HepG2 (cell line): ENCODE results near the gene ATP11A.

Source experiments
- CTCF ChIP-seq: sonication (generic); formaldehyde crosslinking; IDR thresholded peaks from 2 replicates; pipeline ENCODE4 v1.5.0; 2020; ENCODE audit warnings: mild to moderate bottlenecking, missing genetic modification reagents, moderate library complexity
- EP300 ChIP-seq, 3 experiments: sonication (generic) in 1 of 3; formaldehyde crosslinking in 1 of 3; IDR thresholded peaks; 2 replicates each; pipeline versions ENCODE4 v1.5.1 to v1.6.1; 2011 to 2020; ENCODE audit warnings: low read depth in 2 of 3, low read length in 2 of 3, borderline replicate concordance in 1 of 3, improper control_type of control experiment in 1 of 3, mild to moderate bottlenecking in 1 of 3, missing genetic modification reagents in 1 of 3, moderate library complexity in 1 of 3
- MAZ ChIP-seq, 2 experiments: sonication (generic) in 1 of 2; formaldehyde crosslinking in 1 of 2; IDR thresholded peaks; 2 replicates each; pipeline versions ENCODE4 v1.5.0 to v1.6.1; 2012 to 2020; ENCODE audit warnings: low read depth in 2 of 2, mild to moderate bottlenecking in 2 of 2, borderline replicate concordance in 1 of 2, improper control_type of control experiment in 1 of 2, low read length in 1 of 2, missing genetic modification reagents in 1 of 2, moderate library complexity in 1 of 2
- NR2F1 ChIP-seq, 2 experiments: fragments of 450-650 bp in 1 of 2; formaldehyde crosslinking in 1 of 2; IDR thresholded peaks; 2 replicates each; pipeline versions ENCODE4 v1.5.0 to v1.6.1; 2016 to 2020; ENCODE audit warnings: mild to moderate bottlenecking in 1 of 2, missing compliant biosample characterization in 1 of 2, missing genetic modification reagents in 1 of 2, moderate library complexity in 1 of 2
- POLR2AphosphoS5 ChIP-seq: IDR thresholded peaks from 2 replicates; pipeline ENCODE4 v1.6.1; 2012; ENCODE audit warnings: low read depth, low read length
- SIN3A ChIP-seq: IDR thresholded peaks from 2 replicates; pipeline ENCODE4 v1.6.1; 2011; ENCODE audit warnings: low read depth, mild to moderate bottlenecking, control low read depth, low read length, borderline replicate concordance
- TBL1XR1 ChIP-seq: fragments of 150-350 bp; IDR thresholded peaks from 2 replicates; pipeline ENCODE4 v1.6.1; 2014; ENCODE audit warnings: borderline replicate concordance, low read length; ENCODE audit not compliant: partially characterized antibody
- ZFP62 ChIP-seq: sonication (generic); formaldehyde crosslinking; IDR thresholded peaks from 2 replicates; pipeline ENCODE4 v1.4.0; 2020; ENCODE audit warnings: missing genetic modification reagents
- ZFX ChIP-seq: sonication (generic); formaldehyde crosslinking; IDR thresholded peaks from 2 replicates; pipeline ENCODE4 v1.4.0; 2020; ENCODE audit warnings: mild to moderate bottlenecking, low read depth, missing genetic modification reagents, moderate library complexity

GRCh38 chr13:112898621-112899280, 208.9 kb downstream of the ATP11A start:
- TF ChIP-seq EP300 (IDR thresholded peaks at IDR 0.05; ENCODE audit: low read depth in 2 of 2, low read length in 2 of 2) (no peak), EP300 (CRISPR knock-in tag; IDR thresholded peaks at IDR 0.05; ENCODE audit: borderline replicate concordance) (no peak), POLR2AphosphoS5 (no peak), MAZ (IDR thresholded peaks at IDR 0.05; ENCODE audit: borderline replicate concordance, low read depth, low read length) (no peak), MAZ (CRISPR knock-in tag; IDR thresholded peaks at IDR 0.05; ENCODE audit: low read depth) (no peak), ZFP62 (CRISPR knock-in tag) (no peak), NR2F1 (CRISPR knock-in tag; IDR thresholded peaks at IDR 0.05) (no peak), ZFX (CRISPR knock-in tag) (no peak), SIN3A (no peak), TBL1XR1 (no peak), CTCF (CRISPR knock-in tag) (no peak)
